ENCODE data around the gene EEIG1. TPM values are rescaled to one million over a fixed set of nuclear protein-coding genes. Genes with fewer than 3 reads are reported as not detected.
"Not testable (repeated sequence)": the region's sequence is repeated elsewhere in the genome, so short reads cannot be mapped to it uniquely, and the experiment has no call there.

Gene EEIG1
- 10 to 100 TPM; 77.2 to 83.8 TPM for total RNA-seq

DNA sequence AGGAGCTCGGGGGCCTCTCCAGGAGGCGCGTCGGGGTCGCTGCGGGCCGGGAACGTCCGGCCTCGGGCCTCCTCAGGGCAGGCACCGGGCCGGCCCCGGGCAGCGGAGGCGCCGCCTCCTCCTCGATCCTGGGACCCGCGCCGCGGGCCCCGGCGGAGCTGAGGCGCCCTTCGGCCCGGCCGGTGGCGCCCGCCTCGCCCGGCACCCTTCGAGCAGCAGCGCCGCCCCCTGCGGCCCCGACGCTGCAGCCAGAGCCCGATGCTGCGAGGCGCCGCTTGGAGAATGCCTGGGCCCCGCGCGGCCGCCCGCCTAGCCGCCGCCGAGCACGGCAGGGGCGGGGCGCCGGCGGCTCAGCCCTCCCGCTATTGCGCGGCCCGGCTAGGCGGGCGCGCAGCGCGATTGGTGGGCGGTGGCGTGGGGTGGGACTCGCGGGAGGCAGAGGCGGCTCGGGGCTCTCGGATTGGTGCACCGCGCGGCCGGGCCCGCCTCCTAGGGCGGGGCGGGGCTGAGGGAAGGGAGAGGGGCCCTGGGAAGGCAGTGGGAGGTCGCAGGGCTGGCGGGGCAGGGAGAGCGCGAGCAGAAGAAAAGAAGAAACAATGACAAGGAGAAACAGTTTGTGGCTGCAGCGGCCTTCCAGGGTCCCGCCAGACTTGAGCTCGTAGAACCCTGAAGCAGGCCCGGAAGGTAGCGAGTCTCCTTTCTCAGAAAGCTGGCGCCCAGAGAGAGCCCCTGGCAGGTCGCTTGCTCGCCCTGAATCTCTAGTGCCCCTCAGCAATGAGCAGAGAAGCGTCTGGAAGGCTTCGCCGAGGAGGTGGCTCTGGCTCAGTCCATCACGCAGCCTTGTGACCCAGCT is at the start of gene EEIG1:
Gene EEIG1 (minus strand): TSS at position 284 of the 853 bp plus-strand sequence. CDS start 852 bp downstream, outside the sequence.
- peaks cover 20% of the 10 kb centered on the region for H3K36me3 Mint-ChIP-seq
- H3K27me3 Mint-ChIP-seq, result no peaks in the 10 kb centered on the region
- no peaks in the 10 kb centered on the region for H3K9me3 Mint-ChIP-seq
- DNase-seq, result peak; percentile 100
- H3K4me1 Mint-ChIP-seq, result peaks cover 45% of the 10 kb centered on the region
- H3K27ac Mint-ChIP-seq, result peak within 1 kb of the TSS; percentile 96
- peak within 1 kb of the TSS; percentile 96 for H3K4me3 Mint-ChIP-seq

DNA sequence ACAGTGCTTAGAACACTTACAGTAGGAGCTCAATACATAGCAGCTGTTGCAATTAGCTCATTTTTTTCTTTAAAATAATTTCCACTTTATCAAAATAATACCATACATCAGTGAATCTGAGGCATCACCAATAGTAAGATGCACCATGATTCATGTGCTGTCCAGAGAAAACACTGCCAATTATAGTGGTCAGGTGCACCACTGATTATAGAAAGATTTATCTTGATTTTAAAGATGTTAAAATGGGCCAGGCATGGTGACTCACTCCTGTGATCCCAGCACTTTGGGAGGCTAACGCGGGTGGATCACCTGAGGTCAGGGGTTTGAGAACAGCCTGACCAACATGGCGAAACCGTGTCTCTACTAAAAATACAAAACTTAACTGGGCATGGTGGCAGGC is 46.9 kb upstream of the EEIG1 start:
- Mint-ChIP-seq H3K36me3 (peaks cover 2% of the 10 kb centered on the region), H3K9me3 (peaks cover 2% of the 10 kb centered on the region), H3K27ac (peak overlapping the region; percentile 96), H3K4me1 (peaks cover 74% of the 10 kb centered on the region), H3K4me3 (peak overlapping the region; percentile 7), H3K27me3 (no peaks in the 10 kb centered on the region)
- DNase-seq, result no peak

DNA sequence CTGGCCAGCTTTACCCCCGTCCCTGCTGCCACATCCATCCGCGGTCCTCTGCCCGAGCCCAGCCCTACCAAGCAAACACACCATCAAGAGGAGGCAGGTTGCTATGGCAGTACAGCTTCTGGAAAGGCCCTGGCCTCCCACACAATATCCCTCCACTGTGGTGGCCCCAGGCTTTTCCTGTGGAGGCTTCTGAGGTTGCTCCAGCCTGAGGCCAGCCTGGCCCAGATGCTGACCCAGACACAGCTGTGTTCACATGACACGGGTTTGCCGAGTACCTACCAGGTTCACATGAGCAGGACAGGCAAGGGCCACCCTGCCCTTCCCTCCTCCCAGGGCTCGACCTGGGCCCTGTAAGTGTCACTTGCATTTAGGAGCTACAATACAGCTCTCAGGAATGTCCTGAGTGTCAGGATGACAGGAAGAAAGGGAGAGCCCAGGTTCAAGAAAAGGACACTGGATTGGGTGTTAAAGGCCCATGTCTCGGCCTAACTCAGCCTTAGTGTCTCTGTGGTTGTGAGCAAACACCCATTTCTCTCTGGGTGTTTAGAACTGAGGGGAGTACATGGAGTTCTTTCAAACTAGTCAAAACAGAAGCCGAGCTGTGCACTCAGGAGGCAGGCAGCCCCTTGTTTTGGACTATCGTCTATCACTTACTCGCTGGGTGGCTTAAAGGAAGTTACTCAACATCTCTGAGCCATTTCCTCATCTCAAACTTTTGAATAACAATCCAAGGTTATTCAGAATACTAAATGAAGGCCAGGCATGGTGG is 46.2 kb upstream of the EEIG1 start:
- H3K4me1 Mint-ChIP-seq, result peaks cover 79% of the 10 kb centered on the region
- H3K27ac Mint-ChIP-seq, result peak overlapping the region; percentile 96
- no peaks in the 10 kb centered on the region for H3K27me3 Mint-ChIP-seq
- peaks cover 2% of the 10 kb centered on the region for H3K9me3 Mint-ChIP-seq
- H3K4me3 Mint-ChIP-seq, result peak overlapping the region; percentile 60
- DNase-seq, result peak; percentile 64
- H3K36me3 Mint-ChIP-seq, result peaks cover 2% of the 10 kb centered on the region

- H3K27ac Mint-ChIP-seq, result peak overlapping the region; percentile 96
- DNase-seq, result peak; percentile 73
- H3K4me1 Mint-ChIP-seq, result peaks cover 82% of the 10 kb centered on the region
- no peaks in the 10 kb centered on the region for H3K27me3 Mint-ChIP-seq
- H3K9me3 Mint-ChIP-seq, result peaks cover 2% of the 10 kb centered on the region
- H3K36me3 Mint-ChIP-seq, result peaks cover 2% of the 10 kb centered on the region
- peak overlapping the region; percentile 60 for H3K4me3 Mint-ChIP-seq
Measured at GRCh38 chr9:128026255-128026772, 45.5 kb upstream of the EEIG1 start.

DNA sequence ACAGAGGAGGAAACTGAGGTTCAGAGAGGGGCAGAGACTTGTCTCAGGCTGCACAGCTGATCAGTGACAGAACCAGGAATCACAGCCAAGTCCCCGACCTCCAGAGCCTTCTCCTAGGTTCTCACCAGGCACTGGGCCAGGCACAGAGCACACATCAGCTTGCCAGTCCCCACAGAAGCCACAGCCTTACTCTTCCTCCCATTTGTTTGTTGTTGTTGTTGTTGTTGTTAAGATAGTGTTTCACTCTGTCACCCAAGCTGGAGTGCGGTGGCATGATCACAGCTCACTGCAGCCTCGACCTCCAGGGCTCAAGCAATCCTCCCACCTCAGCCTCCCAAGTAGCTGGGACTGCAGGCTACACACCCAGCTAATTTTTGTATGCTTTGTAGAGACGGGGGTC is 44.9 kb upstream of the EEIG1 start:
- H3K27me3 Mint-ChIP-seq, result no peaks in the 10 kb centered on the region

DNA sequence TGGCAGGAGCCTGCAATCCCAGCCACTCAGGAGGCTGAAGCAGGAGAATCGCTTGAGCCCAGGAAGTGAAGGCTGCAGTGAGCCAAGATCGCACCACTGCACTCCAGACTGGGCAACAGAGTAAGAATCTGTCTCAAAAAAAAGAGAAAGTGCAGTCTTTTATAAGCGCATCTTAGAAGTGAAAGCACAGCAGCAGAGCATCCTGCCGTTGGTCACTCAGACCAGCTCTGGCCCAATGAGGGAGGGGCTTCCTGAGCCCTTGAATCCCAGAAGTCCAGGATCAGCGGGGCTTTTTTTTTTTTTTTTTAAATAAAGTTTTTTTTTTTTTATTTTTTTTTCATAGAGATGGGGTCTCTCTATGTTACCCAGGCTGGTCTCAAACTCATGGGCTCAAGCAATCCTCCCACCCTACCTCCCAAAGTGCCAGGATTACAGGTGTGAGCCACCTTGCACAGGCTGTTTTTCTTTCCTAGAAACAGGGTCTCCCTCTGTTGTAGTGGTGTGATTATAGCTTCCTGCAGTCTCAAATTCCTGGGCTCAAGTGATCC is 44.0 kb upstream of the EEIG1 start:
- no peak for DNase-seq
- peak overlapping the region; percentile 96 for H3K27ac Mint-ChIP-seq
- H3K36me3 Mint-ChIP-seq, result no peaks in the 10 kb centered on the region
- peaks cover 81% of the 10 kb centered on the region for H3K4me1 Mint-ChIP-seq
- H3K9me3 Mint-ChIP-seq, result no peaks in the 10 kb centered on the region
- H3K27me3 Mint-ChIP-seq, result no peaks in the 10 kb centered on the region
- peak overlapping the region; percentile 34 for H3K4me3 Mint-ChIP-seq

More for the DNA sequence above, 44.9 kb upstream of the EEIG1 start:
- Mint-ChIP-seq H3K36me3 (peaks cover 1% of the 10 kb centered on the region), H3K9me3 (peaks cover 1% of the 10 kb centered on the region), H3K27ac (peak overlapping the region; percentile 96), H3K4me3 (peak overlapping the region; percentile 60), H3K4me1 (peaks cover 81% of the 10 kb centered on the region)
- no peak for DNase-seq

DNA sequence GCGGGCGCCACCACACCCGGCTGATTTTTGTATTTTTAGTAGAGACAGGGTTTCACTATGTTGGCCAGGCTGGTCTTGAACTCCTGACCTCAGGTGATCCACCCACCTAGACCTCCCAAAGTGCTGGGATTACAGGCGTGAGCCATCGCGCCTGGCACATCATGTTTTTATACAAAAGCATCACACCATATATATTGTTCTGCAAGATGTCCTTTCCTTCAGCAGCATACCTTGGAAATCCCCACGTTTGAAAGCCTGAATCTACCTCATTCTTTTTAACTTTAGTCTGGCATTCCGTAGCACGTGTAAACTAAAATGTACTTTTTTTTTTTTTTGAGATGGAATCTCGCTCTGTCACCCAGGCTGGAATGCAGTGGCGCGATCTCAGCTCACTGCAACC is 42.9 kb upstream of the EEIG1 start:
- H3K4me1 Mint-ChIP-seq, result peaks cover 74% of the 10 kb centered on the region
- H3K27ac Mint-ChIP-seq, result peak overlapping the region; percentile 82
- H3K27me3 Mint-ChIP-seq, H3K36me3 Mint-ChIP-seq, H3K4me3 Mint-ChIP-seq, H3K9me3 Mint-ChIP-seq, DNase-seq: not testable (repeated sequence)

- Mint-ChIP-seq H3K4me1 (peaks cover 67% of the 10 kb centered on the region), H3K4me3 (no peak overlapping the region), H3K27ac (peak overlapping the region; percentile 70), H3K27me3 (no peaks in the 10 kb centered on the region), H3K36me3 (no peaks in the 10 kb centered on the region), H3K9me3 (no peaks in the 10 kb centered on the region)
- DNase-seq, result no peak
Measured at GRCh38 chr9:128022886-128023285, 42.1 kb upstream of the EEIG1 start.

GRCh38 chr9:128021098-128021497 is 40.3 kb upstream of the EEIG1 start:
- DNase-seq, result no peak
- no peak overlapping the region for H3K4me3 Mint-ChIP-seq
- H3K27ac Mint-ChIP-seq, result no peak overlapping the region
- H3K4me1 Mint-ChIP-seq, result peaks cover 52% of the 10 kb centered on the region
- H3K9me3 Mint-ChIP-seq, result no peaks in the 10 kb centered on the region
- H3K36me3 Mint-ChIP-seq, result no peaks in the 10 kb centered on the region
- H3K27me3 Mint-ChIP-seq, result no peaks in the 10 kb centered on the region

GRCh38 chr9:128020692-128021091 is 39.9 kb upstream of the EEIG1 start:
- Mint-ChIP-seq H3K27ac (no peak overlapping the region), H3K4me3 (no peak overlapping the region), H3K36me3 (no peaks in the 10 kb centered on the region), H3K4me1 (peaks cover 50% of the 10 kb centered on the region), H3K9me3 (no peaks in the 10 kb centered on the region), H3K27me3 (no peaks in the 10 kb centered on the region)
- no peak for DNase-seq

DNA sequence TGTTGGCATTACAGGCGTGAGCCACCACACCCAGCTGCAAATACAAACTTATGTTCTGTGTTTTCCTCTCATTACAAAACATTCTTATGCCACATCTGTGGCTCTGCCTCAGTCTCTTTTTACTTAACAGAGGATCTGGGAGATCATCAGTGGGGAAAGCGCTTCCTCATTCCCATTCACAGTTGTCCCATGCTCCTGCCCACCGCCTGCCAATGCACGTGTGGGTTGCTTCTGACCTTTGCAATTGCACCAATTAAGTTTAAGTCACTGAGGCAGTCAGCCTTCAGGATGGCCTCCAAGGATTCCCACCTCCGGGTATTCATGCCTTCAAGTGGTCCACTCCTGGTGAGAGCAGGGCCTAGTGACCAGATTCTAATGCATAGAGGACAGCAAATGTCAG is 34.9 kb upstream of the EEIG1 start:
- Mint-ChIP-seq H3K36me3 (no peaks in the 10 kb centered on the region), H3K9me3 (no peaks in the 10 kb centered on the region), H3K27ac (no peak overlapping the region), H3K4me1 (peaks cover 19% of the 10 kb centered on the region), H3K27me3 (no peaks in the 10 kb centered on the region), H3K4me3 (no peak overlapping the region)
- DNase-seq, result no peak

- Mint-ChIP-seq H3K27me3 (no peaks in the 10 kb centered on the region), H3K4me3 (no peak overlapping the region), H3K9me3 (peaks cover 6% of the 10 kb centered on the region), H3K4me1 (peaks cover 39% of the 10 kb centered on the region), H3K27ac (no peak overlapping the region), H3K36me3 (peaks cover 8% of the 10 kb centered on the region)
- DNase-seq, result no peak
Measured at GRCh38 chr9:128011071-128011817, 30.5 kb upstream of the EEIG1 start.

GRCh38 chr9:128009639-128010038 is 28.9 kb upstream of the EEIG1 start:
- Mint-ChIP-seq H3K27ac (no peak overlapping the region), H3K27me3 (no peaks in the 10 kb centered on the region), H3K4me1 (peaks cover 41% of the 10 kb centered on the region), H3K4me3 (no peak overlapping the region), H3K36me3 (peaks cover 8% of the 10 kb centered on the region), H3K9me3 (peaks cover 6% of the 10 kb centered on the region)
- no peak for DNase-seq

GRCh38 chr9:128008171-128008570 is 27.4 kb upstream of the EEIG1 start:
- Mint-ChIP-seq H3K9me3 (peaks cover 6% of the 10 kb centered on the region), H3K4me1 (peaks cover 41% of the 10 kb centered on the region), H3K27ac (peak overlapping the region; percentile 93), H3K4me3 (peak overlapping the region; percentile 81), H3K36me3 (peaks cover 8% of the 10 kb centered on the region), H3K27me3 (no peaks in the 10 kb centered on the region)
- DNase-seq, result no peak
